Immature natural killer cell (primary cell): ENCODE data around the gene PAMR1. TPM values are rescaled to one million over a fixed set of nuclear protein-coding genes. Genes with fewer than 3 reads are reported as not detected.

ENCODE experiments used
- DNase-seq, 3 donors: peaks; one replicate each; pipeline ENCODE4 v3.0.0; 2022; ENCODE audit warnings: mixed read lengths in 1 of 3
- H3K27ac Mint-ChIP-seq, 6 donors: one replicate each; pipeline ENCODE4 v1.8.0; 2020; ENCODE audit warnings: mixed read lengths in 6 of 6, mild to moderate bottlenecking in 5 of 6, inconsistent platforms in 4 of 6, moderate library complexity in 3 of 6
- H3K27me3 Mint-ChIP-seq, 3 donors: one replicate each; pipeline ENCODE4 v1.8.0; 2020 to 2021; ENCODE audit warnings: low read depth in 3 of 3, mild to moderate bottlenecking in 3 of 3, mixed read lengths in 3 of 3, moderate library complexity in 3 of 3, inconsistent platforms in 1 of 3
- H3K36me3 Mint-ChIP-seq, 3 donors: one replicate each; pipeline ENCODE4 v1.8.0; 2020; ENCODE audit warnings: mixed read lengths in 3 of 3, inconsistent platforms in 2 of 3, mild to moderate bottlenecking in 2 of 3
- H3K4me1 Mint-ChIP-seq, 2 donors: one replicate each; pipeline ENCODE4 v1.8.0; 2020; ENCODE audit warnings: inconsistent platforms in 2 of 2, mild to moderate bottlenecking in 2 of 2, mixed read lengths in 2 of 2, moderate library complexity in 1 of 2
- H3K4me3 Mint-ChIP-seq, 5 donors: one replicate each; pipeline ENCODE4 v1.8.0; 2020; ENCODE audit warnings: mild to moderate bottlenecking in 5 of 5, mixed read lengths in 5 of 5, inconsistent platforms in 3 of 5, moderate library complexity in 3 of 5
- H3K9me3 Mint-ChIP-seq, 6 donors: one replicate each; pipeline ENCODE4 v1.8.0; 2020; ENCODE audit warnings: mild to moderate bottlenecking in 6 of 6, mixed read lengths in 6 of 6, inconsistent platforms in 4 of 6, moderate library complexity in 3 of 6
- polyA plus RNA-seq, 3 donors: library from polyadenylated mRNA; unstranded; fragments of 300-500 nt; fragmentation: Illumina TruSeq; gene quantifications; one replicate each; pipeline ENCODE4 v1.2.3, GENCODE V29; 2021

The PAMR1 gene
- polyA plus RNA-seq, 3 donors from 2014 or later = not detected

- Mint-ChIP-seq H3K4me3 (no peak overlapping the region), H3K27ac (no peak overlapping the region), H3K27me3 (peaks cover 2 to 10% (median 3%) of the 10 kb centered on the region in 3 donors), H3K4me1 (no peaks in the 10 kb centered on the region), H3K9me3 (peaks cover 0 to 17% (median 10%) of the 10 kb centered on the region in 6 donors), H3K36me3 (peaks cover 0 to 4% (median 0%) of the 10 kb centered on the region in 3 donors)
- no peak for DNase-seq
These were observed 23.6 kb downstream of the PAMR1 start for GRCh38 chr11:35501776-35502175.

- peaks cover 0 to 4% (median 0%) of the 10 kb centered on the region in 3 donors for H3K36me3 Mint-ChIP-seq
- H3K4me3 Mint-ChIP-seq = no peak overlapping the region
- no peak for DNase-seq
- H3K9me3 Mint-ChIP-seq = peaks cover 0 to 7% (median 4%) of the 10 kb centered on the region in 6 donors
- no peaks in the 10 kb centered on the region for H3K4me1 Mint-ChIP-seq
- no peak overlapping the region for H3K27ac Mint-ChIP-seq
- H3K27me3 Mint-ChIP-seq = peaks cover 3 to 9% (median 3%) of the 10 kb centered on the region in 3 donors
These were observed 24.7 kb downstream of the PAMR1 start for GRCh38 chr11:35500744-35501143.

GRCh38 chr11:35496416-35496815 lies 29.0 kb downstream of the PAMR1 start:
- DNase-seq = no peak
- no peak overlapping the region for H3K27ac Mint-ChIP-seq
- no peaks in the 10 kb centered on the region for H3K4me1 Mint-ChIP-seq
- no peaks in the 10 kb centered on the region for H3K9me3 Mint-ChIP-seq
- H3K36me3 Mint-ChIP-seq = peaks cover 0 to 4% (median 0%) of the 10 kb centered on the region in 3 donors
- H3K4me3 Mint-ChIP-seq = no peak overlapping the region
- H3K27me3 Mint-ChIP-seq = peaks cover 0 to 9% (median 6%) of the 10 kb centered on the region in 3 donors

- Mint-ChIP-seq H3K27me3 (peaks cover 0 to 9% (median 6%) of the 10 kb centered on the region in 3 donors), H3K9me3 (no peaks in the 10 kb centered on the region), H3K27ac (no peak overlapping the region), H3K36me3 (peaks cover 0 to 4% (median 0%) of the 10 kb centered on the region in 3 donors), H3K4me3 (no peak overlapping the region), H3K4me1 (no peaks in the 10 kb centered on the region)
- DNase-seq = no peak
These were observed 30.4 kb downstream of the PAMR1 start for GRCh38 chr11:35494957-35495490.

- Mint-ChIP-seq H3K4me3 (no peak overlapping the region), H3K4me1 (no peaks in the 10 kb centered on the region), H3K9me3 (no peaks in the 10 kb centered on the region), H3K27ac (no peak overlapping the region), H3K36me3 (no peaks in the 10 kb centered on the region), H3K27me3 (peaks cover 0 to 16% (median 7%) of the 10 kb centered on the region in 3 donors)
- DNase-seq = no peak
These were observed 34.1 kb downstream of the PAMR1 start for GRCh38 chr11:35491231-35491871.

DNA sequence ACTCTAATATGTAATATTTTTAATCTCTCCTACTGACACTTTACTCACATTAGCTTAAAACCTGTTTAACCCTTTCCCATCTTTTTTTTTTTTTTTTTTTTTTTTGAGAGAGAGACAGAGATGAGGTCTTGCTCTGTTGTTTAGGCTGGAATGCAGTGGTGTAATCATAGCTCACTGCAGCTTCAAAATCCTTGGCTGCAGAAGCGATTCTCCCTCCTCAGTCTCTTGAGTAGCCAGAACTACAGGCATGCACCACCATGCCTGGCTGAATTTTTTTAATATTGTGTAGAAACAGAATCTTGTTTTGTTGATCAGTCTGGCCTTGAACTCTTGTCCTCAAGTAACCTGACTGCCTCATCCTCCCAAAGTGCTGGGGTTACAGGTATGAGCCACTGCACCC lies 37.3 kb downstream of the PAMR1 start:
- Mint-ChIP-seq H3K4me1 (no peaks in the 10 kb centered on the region), H3K9me3 (peaks cover 0 to 3% (median 0%) of the 10 kb centered on the region in 6 donors), H3K36me3 (no peaks in the 10 kb centered on the region), H3K27ac (no peak overlapping the region), H3K4me3 (no peak overlapping the region), H3K27me3 (peaks cover 3 to 17% (median 7%) of the 10 kb centered on the region in 3 donors)
- DNase-seq = no peak

GRCh38 chr11:35487532-35488078 lies 37.8 kb downstream of the PAMR1 start:
- DNase-seq = no peak
- H3K4me3 Mint-ChIP-seq = no peak overlapping the region
- peaks cover 0 to 6% (median 2%) of the 10 kb centered on the region in 6 donors for H3K9me3 Mint-ChIP-seq
- H3K4me1 Mint-ChIP-seq = no peaks in the 10 kb centered on the region
- peaks cover 4 to 18% (median 8%) of the 10 kb centered on the region in 3 donors for H3K27me3 Mint-ChIP-seq
- H3K27ac Mint-ChIP-seq = no peak overlapping the region
- H3K36me3 Mint-ChIP-seq = no peaks in the 10 kb centered on the region

DNA sequence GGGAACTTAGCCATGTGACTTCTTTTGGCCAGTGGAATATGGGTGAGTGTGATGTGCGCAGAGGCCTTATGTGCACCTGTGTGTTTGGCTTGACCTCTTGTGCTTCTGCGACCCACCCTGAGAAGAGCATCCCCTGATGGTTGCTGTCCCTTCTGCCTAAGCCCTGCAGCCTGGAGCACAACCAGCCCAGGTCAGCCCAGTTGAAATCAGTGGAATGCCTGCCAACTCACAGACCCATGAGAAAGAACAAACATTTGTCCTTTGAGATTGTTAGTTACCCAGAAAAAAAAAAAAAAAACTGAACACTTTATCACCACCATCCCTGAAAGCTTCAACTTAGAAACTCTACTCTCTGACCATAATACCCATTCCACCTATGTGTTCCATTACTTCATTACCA lies 38.5 kb downstream of the PAMR1 start:
- no peak overlapping the region for H3K4me3 Mint-ChIP-seq
- H3K27me3 Mint-ChIP-seq = peaks cover 8 to 25% (median 9%) of the 10 kb centered on the region in 3 donors
- H3K36me3 Mint-ChIP-seq = no peaks in the 10 kb centered on the region
- DNase-seq = no peak
- H3K4me1 Mint-ChIP-seq = no peaks in the 10 kb centered on the region
- no peak overlapping the region for H3K27ac Mint-ChIP-seq
- peaks cover 0 to 8% (median 2%) of the 10 kb centered on the region in 6 donors for H3K9me3 Mint-ChIP-seq

DNA sequence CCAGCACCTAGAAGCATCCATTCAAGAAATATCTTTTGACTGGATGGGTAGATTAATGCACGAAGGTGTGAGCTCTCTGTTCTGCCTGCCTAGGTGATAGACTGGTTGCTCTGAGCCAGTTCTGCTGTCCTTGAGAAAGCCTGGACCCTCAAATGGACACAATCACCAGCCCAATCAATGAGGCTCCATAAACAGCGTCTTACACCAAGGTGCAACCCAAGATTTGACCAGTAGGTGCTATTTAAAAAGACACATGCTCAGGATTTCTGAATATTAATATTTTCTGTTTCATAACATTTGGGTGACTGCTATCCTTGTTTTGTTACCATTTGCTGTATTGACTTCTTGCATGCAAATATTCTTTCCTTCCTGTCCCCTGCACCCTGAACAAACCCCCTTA lies 39.0 kb downstream of the PAMR1 start:
- Mint-ChIP-seq H3K27ac (no peak overlapping the region), H3K4me3 (no peak overlapping the region), H3K9me3 (peaks cover 0 to 8% (median 2%) of the 10 kb centered on the region in 6 donors), H3K4me1 (no peaks in the 10 kb centered on the region), H3K27me3 (peaks cover 9 to 27% (median 10%) of the 10 kb centered on the region in 3 donors), H3K36me3 (no peaks in the 10 kb centered on the region)
- DNase-seq = no peak

DNA sequence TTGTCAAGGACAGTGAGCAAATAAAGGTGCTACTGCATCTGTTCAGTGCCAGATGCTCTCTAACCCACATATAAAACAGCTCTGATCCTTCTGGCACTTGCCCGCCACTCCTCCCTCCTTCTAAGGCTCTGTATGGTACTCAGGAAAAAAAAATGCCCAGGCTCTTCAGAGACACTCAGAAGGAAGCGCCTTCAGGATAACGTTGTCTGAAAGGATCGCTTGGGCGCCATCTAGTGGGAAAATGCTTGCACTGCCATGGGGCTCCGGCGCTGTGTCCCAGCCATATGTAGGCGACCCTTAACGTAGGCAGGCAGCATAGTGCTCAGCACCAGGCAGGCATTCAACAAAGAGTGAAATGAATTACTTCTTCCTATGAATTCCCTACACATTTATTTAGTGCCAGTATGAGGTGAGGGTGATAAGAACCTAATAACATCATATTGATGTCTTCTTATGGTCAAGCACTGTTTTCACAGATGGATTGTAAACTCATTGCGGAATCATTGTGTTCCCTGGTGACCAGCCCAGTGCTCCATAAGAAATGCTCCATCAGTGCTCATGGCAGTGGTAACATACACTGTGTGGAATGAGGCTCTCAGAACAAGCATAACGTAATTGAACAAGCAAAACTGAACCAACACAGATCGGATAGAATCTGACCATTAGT lies 39.6 kb downstream of the PAMR1 start:
- H3K36me3 Mint-ChIP-seq = no peaks in the 10 kb centered on the region
- no peak overlapping the region for H3K27ac Mint-ChIP-seq
- H3K9me3 Mint-ChIP-seq = peaks cover 0 to 8% (median 2%) of the 10 kb centered on the region in 6 donors
- DNase-seq = peak; percentile 43 to 52 (median 51)
- peaks cover 9 to 27% (median 14%) of the 10 kb centered on the region in 3 donors for H3K27me3 Mint-ChIP-seq
- no peaks in the 10 kb centered on the region for H3K4me1 Mint-ChIP-seq
- H3K4me3 Mint-ChIP-seq = no peak overlapping the region

GRCh38 chr11:35484435-35484834 lies 41.0 kb downstream of the PAMR1 start:
- H3K36me3 Mint-ChIP-seq = no peaks in the 10 kb centered on the region
- H3K9me3 Mint-ChIP-seq = peaks cover 0 to 8% (median 2%) of the 10 kb centered on the region in 6 donors
- H3K4me1 Mint-ChIP-seq = no peaks in the 10 kb centered on the region
- peaks cover 9 to 27% (median 14%) of the 10 kb centered on the region in 3 donors for H3K27me3 Mint-ChIP-seq
- H3K27ac Mint-ChIP-seq = no peak overlapping the region
- no peak for DNase-seq
- H3K4me3 Mint-ChIP-seq = no peak overlapping the region

DNA sequence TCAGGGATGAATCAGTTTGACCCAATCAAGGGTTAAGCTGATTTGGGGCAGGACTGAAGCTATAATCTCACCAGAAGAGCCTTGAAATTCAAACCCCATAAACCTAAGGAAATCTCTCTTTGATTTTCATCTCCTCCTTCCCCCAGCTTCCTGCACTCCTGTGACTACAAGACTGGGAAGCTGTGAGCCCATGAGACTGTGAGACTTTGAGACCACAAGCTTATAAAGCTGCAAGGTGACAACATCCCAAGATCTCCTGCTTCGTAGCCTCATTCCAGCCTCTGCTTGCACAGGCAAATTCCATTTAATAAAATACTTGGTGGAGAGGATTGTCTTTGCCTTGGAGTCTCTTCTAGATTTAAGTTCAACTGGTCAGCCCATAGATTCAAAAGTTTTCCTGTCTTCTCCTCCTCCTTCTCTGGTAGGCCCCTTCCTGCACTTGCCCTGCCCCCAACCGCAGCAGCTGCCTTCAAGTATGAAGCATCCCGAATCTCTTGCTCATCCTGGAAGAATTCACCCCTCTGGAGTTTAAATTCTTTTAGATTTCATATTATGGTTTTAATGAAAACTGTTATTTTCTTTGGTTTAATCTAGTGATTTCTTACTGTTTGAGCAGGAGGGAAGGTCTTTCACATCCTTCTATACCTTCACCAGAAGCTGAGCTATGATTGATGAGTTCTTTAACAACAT lies 42.1 kb downstream of the PAMR1 start:
- Mint-ChIP-seq H3K27me3 (peaks cover 9 to 27% (median 14%) of the 10 kb centered on the region in 3 donors), H3K36me3 (no peaks in the 10 kb centered on the region), H3K4me1 (no peaks in the 10 kb centered on the region), H3K4me3 (no peak overlapping the region), H3K9me3 (peaks cover 0 to 8% (median 2%) of the 10 kb centered on the region in 6 donors), H3K27ac (no peak overlapping the region)
- no peak for DNase-seq

DNA sequence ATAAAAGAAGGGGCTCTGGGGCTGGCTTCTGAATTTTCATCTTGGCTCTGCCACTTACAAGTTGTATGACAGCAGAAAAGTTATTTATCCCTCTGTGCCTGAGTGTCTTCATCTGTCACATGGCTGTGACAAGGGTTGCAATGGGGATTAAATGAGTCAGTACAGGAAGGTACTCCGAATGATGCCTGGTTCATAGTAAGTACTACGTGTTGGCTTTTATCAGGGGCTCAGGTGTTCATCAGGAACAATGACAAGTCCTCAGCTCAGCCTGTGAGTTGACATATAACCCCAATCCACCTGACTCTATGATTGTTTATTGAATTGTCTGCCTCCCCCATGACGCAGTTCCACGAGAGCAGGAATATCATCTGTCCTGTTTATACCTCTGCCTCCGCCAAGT lies 45.7 kb downstream of the PAMR1 start:
- Mint-ChIP-seq H3K36me3 (no peaks in the 10 kb centered on the region), H3K9me3 (peaks cover 0 to 8% (median 2%) of the 10 kb centered on the region in 6 donors), H3K4me3 (no peak overlapping the region), H3K27ac (no peak overlapping the region), H3K27me3 (peaks cover 6 to 20% (median 14%) of the 10 kb centered on the region in 3 donors), H3K4me1 (no peaks in the 10 kb centered on the region)
- no peak for DNase-seq
